ENCODE measurements around the gene ALDH3B1. TPM values are rescaled to one million over a fixed set of nuclear protein-coding genes. Genes with fewer than 3 reads are reported as not detected.
A peak's percentile ranks its signal among the peaks of the same experiment; 100 is the strongest.
"Not testable (repeated sequence)": the region's sequence is repeated elsewhere in the genome, so short reads cannot be mapped to it uniquely, and the experiment has no call there.

ALDH3B1 gene
- total RNA-seq, 1 donor from 2014 or later, result 6.5 TPM

- Mint-ChIP-seq H3K27ac (ENCODE audit: unreplicated experiment) (no peak overlapping the region), H3K4me1 (ENCODE audit: unreplicated experiment) (no peaks in the 10 kb centered on the region), H3K4me3 (ENCODE audit: unreplicated experiment) (no peak overlapping the region), H3K9me3 (ENCODE audit: unreplicated experiment) (no peaks in the 10 kb centered on the region), H3K27me3 (ENCODE audit: unreplicated experiment) (peaks cover 11% of the 10 kb centered on the region), H3K36me3 (ENCODE audit: unreplicated experiment) (no peaks in the 10 kb centered on the region)
- no peak for TF ChIP-seq CTCF (IDR thresholded peaks at IDR 0.05)
- DNase-seq (ENCODE audit: extremely low spot score, unreplicated experiment), result no peak
These were observed 26.2 kb upstream of the ALDH3B1 start for GRCh38 chr11:67983951-67984350.

GRCh38 chr11:67985302-67985701 lies 24.8 kb upstream of the ALDH3B1 start:
- not testable (repeated sequence) for H3K27ac Mint-ChIP-seq (ENCODE audit: unreplicated experiment); H3K36me3 Mint-ChIP-seq (ENCODE audit: unreplicated experiment); H3K4me3 Mint-ChIP-seq (ENCODE audit: unreplicated experiment); DNase-seq (ENCODE audit: extremely low spot score, unreplicated experiment); H3K4me1 Mint-ChIP-seq (ENCODE audit: unreplicated experiment); H3K9me3 Mint-ChIP-seq (ENCODE audit: unreplicated experiment)
- peaks cover 10% of the 10 kb centered on the region for H3K27me3 Mint-ChIP-seq (ENCODE audit: unreplicated experiment)

GRCh38 chr11:67990546-67991346 lies 19.4 kb upstream of the ALDH3B1 start:
- H3K9me3 Mint-ChIP-seq (ENCODE audit: unreplicated experiment); H3K4me1 Mint-ChIP-seq (ENCODE audit: unreplicated experiment); H3K27ac Mint-ChIP-seq (ENCODE audit: unreplicated experiment); DNase-seq (ENCODE audit: extremely low spot score, unreplicated experiment); H3K36me3 Mint-ChIP-seq (ENCODE audit: unreplicated experiment): not testable (repeated sequence)
- Mint-ChIP-seq H3K27me3 (ENCODE audit: unreplicated experiment) (peaks cover 10% of the 10 kb centered on the region), H3K4me3 (ENCODE audit: unreplicated experiment) (peak overlapping the region; percentile 35)

GRCh38 chr11:67991347-67992121 lies 18.6 kb upstream of the ALDH3B1 start:
- not testable (repeated sequence) for DNase-seq (ENCODE audit: extremely low spot score, unreplicated experiment); H3K36me3 Mint-ChIP-seq (ENCODE audit: unreplicated experiment); H3K27ac Mint-ChIP-seq (ENCODE audit: unreplicated experiment); H3K4me1 Mint-ChIP-seq (ENCODE audit: unreplicated experiment); H3K9me3 Mint-ChIP-seq (ENCODE audit: unreplicated experiment)
- H3K27me3 Mint-ChIP-seq (ENCODE audit: unreplicated experiment), result peaks cover 10% of the 10 kb centered on the region
- H3K4me3 Mint-ChIP-seq (ENCODE audit: unreplicated experiment), result peak overlapping the region; percentile 44

GRCh38 chr11:67993821-67994220 lies 16.3 kb upstream of the ALDH3B1 start:
- H3K9me3 Mint-ChIP-seq (ENCODE audit: unreplicated experiment); H3K27ac Mint-ChIP-seq (ENCODE audit: unreplicated experiment): not testable (repeated sequence)
- peaks cover 10% of the 10 kb centered on the region for H3K27me3 Mint-ChIP-seq (ENCODE audit: unreplicated experiment)

GRCh38 chr11:67994387-67994786 lies 15.7 kb upstream of the ALDH3B1 start:
- not testable (repeated sequence) for H3K9me3 Mint-ChIP-seq (ENCODE audit: unreplicated experiment); H3K4me3 Mint-ChIP-seq (ENCODE audit: unreplicated experiment); H3K27ac Mint-ChIP-seq (ENCODE audit: unreplicated experiment); H3K36me3 Mint-ChIP-seq (ENCODE audit: unreplicated experiment); H3K4me1 Mint-ChIP-seq (ENCODE audit: unreplicated experiment); DNase-seq (ENCODE audit: extremely low spot score, unreplicated experiment)
- peaks cover 10% of the 10 kb centered on the region for H3K27me3 Mint-ChIP-seq (ENCODE audit: unreplicated experiment)

More at GRCh38 chr11:67993821-67994220, 16.3 kb upstream of the ALDH3B1 start:
- H3K36me3 Mint-ChIP-seq (ENCODE audit: unreplicated experiment); H3K4me3 Mint-ChIP-seq (ENCODE audit: unreplicated experiment); DNase-seq (ENCODE audit: extremely low spot score, unreplicated experiment); H3K4me1 Mint-ChIP-seq (ENCODE audit: unreplicated experiment): not testable (repeated sequence)
- TF ChIP-seq CTCF (IDR thresholded peaks at IDR 0.05), result peak; percentile 59

GRCh38 chr11:67995129-67995528 lies 15.0 kb upstream of the ALDH3B1 start:
- not testable (repeated sequence) for H3K4me1 Mint-ChIP-seq (ENCODE audit: unreplicated experiment); H3K27ac Mint-ChIP-seq (ENCODE audit: unreplicated experiment); DNase-seq (ENCODE audit: extremely low spot score, unreplicated experiment); H3K9me3 Mint-ChIP-seq (ENCODE audit: unreplicated experiment); H3K4me3 Mint-ChIP-seq (ENCODE audit: unreplicated experiment); H3K36me3 Mint-ChIP-seq (ENCODE audit: unreplicated experiment); H3K27me3 Mint-ChIP-seq (ENCODE audit: unreplicated experiment)

GRCh38 chr11:67995579-67995978 lies 14.5 kb upstream of the ALDH3B1 start:
- H3K36me3 Mint-ChIP-seq (ENCODE audit: unreplicated experiment); H3K4me3 Mint-ChIP-seq (ENCODE audit: unreplicated experiment); H3K4me1 Mint-ChIP-seq (ENCODE audit: unreplicated experiment); H3K27me3 Mint-ChIP-seq (ENCODE audit: unreplicated experiment); H3K27ac Mint-ChIP-seq (ENCODE audit: unreplicated experiment); H3K9me3 Mint-ChIP-seq (ENCODE audit: unreplicated experiment); DNase-seq (ENCODE audit: extremely low spot score, unreplicated experiment): not testable (repeated sequence)

Measured in osteocyte (in vitro differentiated cells).